Transverse colon (tissue), 4 donors: ENCODE results near the gene GEMIN5. TPM values are rescaled to one million over a fixed set of nuclear protein-coding genes. Genes with fewer than 3 reads are reported as not detected.

ENCODE experiments used
- DNase-seq: peaks from one replicate; pipeline ENCODE4 v3.0.0-alpha.2; 2019
- H3K27ac ChIP-seq, 4 donors: fragments of 200-600 bp; sonication (generic); 2 replicates each; pipeline ENCODE4 v1.5.1; 2016 to 2018; ENCODE audit warnings: inconsistent platforms in 4 of 4
- H3K27me3 ChIP-seq: fragments of 200-600 bp; sonication (generic); 2 replicates; pipeline ENCODE4 v1.5.1; 2017; ENCODE audit warnings: inconsistent platforms
- H3K36me3 ChIP-seq, 4 donors: fragments of 200-600 bp; sonication (generic); 2 replicates each; pipeline ENCODE4 v1.5.1; 2017 to 2019; ENCODE audit warnings: inconsistent platforms in 4 of 4
- H3K4me1 ChIP-seq, 4 donors: fragments of 200-600 bp; sonication (generic); 2 replicates each; pipeline ENCODE4 v1.5.1; 2017 to 2020; ENCODE audit warnings: inconsistent platforms in 4 of 4
- H3K4me3 ChIP-seq, 4 donors: fragments of 200-600 bp; sonication (generic); 1 replicate in 1 of 4; 2 replicates in 3 of 4; pipeline versions ENCODE4 v1.5.1 to v1.6.1; 2017 to 2019; ENCODE audit warnings: inconsistent platforms in 4 of 4
- H3K9me3 ChIP-seq, 2 donors: fragments of 200-600 bp; sonication (generic); 2 replicates each; pipeline ENCODE4 v1.5.1; 2017 to 2019; ENCODE audit warnings: inconsistent platforms in 2 of 2
- EP300 ChIP-seq: sonication (generic); formaldehyde crosslinking; IDR thresholded peaks from one replicate; pipeline ENCODE4 v1.6.1; 2017; ENCODE audit warnings: antibody characterized with exemption, low read depth
- POLR2A ChIP-seq: fragments of 450-650 bp; IDR thresholded peaks from one replicate; pipeline ENCODE4 v1.6.1; 2016; ENCODE audit warnings: antibody characterized with exemption, mild to moderate bottlenecking, moderate library complexity
- POLR2AphosphoS5 ChIP-seq, 3 donors: sonication (generic); formaldehyde crosslinking; IDR thresholded peaks; one replicate each; pipeline ENCODE4 v1.6.1; 2016; ENCODE audit warnings: antibody characterized with exemption in 3 of 3
- WGBS, 2 donors: methylation state at CpG; one replicate each; pipeline ENCODE4 v1.1.5; 2018; ENCODE audit warnings: low coverage in 1 of 2; 5-methylcytosine and 5-hydroxymethylcytosine counted together
- in situ Hi-C, 4 donors: fragments of 200-750 bp; cut with MboI; loops; one replicate each; pipeline versions ENCODE4 v1.15.0 to v1.15.1; 2017; ENCODE audit warnings: low sequenced_read_pairs in 3 of 4, low pct_ligation_motif_present in 1 of 4, low pct_unique_long_range_greater_than_20kb in 1 of 4
- intact Hi-C: fragments of 100-400 bp; cut with DNase I; formaldehyde crosslinking; loops from one replicate; pipeline ENCODE4 v1.15.1; 2023; ENCODE audit warnings: low total_unique reads
- total RNA-seq, 4 donors: library from RNA; depleted of rRNA; stranded (reverse); fragments of >200 nt; gene quantifications; one replicate each; pipeline ENCODE4 v1.1.0, GENCODE V29; 2016
- TF ChIP-seq, protein P1 (sequence below), 5 experiments: fragments of 200-600 bp in 3 of 5; fragments of 450-650 bp in 2 of 5; sonication (generic) in 3 of 5; IDR thresholded peaks; 1 replicate in 2 of 5; 2 replicates in 3 of 5; pipeline ENCODE4 v1.5.1; 2016 to 2017; ENCODE audit warnings: antibody characterized with exemption in 5 of 5, inconsistent platforms in 3 of 5, mild to moderate bottlenecking in 2 of 5, moderate library complexity in 1 of 5

The GEMIN5 gene
- total RNA-seq, 4 donors from 2014 or later = 3.4 to 39.4 (median 7.3) TPM

DNA sequence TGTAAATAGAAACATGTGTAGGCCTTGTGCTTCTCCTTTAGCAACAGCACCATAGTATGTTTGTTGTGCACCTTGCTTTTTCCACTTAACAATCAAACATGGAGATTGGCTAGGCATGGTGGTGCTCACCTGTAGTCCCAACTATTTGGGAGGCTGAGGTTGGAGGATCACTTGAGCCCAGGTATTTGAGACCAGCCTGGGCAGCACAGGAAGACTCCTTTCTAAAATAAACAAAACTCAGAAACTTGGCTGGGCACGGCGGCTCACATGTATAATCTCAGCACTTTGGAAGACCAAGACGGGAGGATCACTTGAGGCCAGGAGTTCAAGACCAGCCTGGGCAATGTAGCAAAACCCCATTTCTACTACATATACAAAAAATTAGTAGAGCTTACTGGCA lies 86.7 kb downstream of the GEMIN5 start:
- Histone ChIP-seq H3K4me3 (no peak overlapping the region), H3K27ac (peak overlapping the region; percentile 80 to 90 (median 84)), H3K9me3 (no peaks in the 10 kb centered on the region), H3K36me3 (no peaks in the 10 kb centered on the region), H3K27me3 (no peaks in the 10 kb centered on the region), H3K4me1 (peaks cover 0 to 19% (median 7%) of the 10 kb centered on the region in 4 donors)
- no peak for DNase-seq
- in situ Hi-C loops (loop anchor here in 1 of 4 donors (10.0 kb wide), 1 partner anchor 97 kb away; the partner anchor contains the start of gene LARP1), intact Hi-C loops (no loop called here)
- WGBS, 2 donors = 80% methylated on average over 3 of the region's 3 CpGs; no CpG with 5 or more reads in 1 of the 2 donors
- TF ChIP-seq EP300 (no peak), POLR2A (no peak), POLR2AphosphoS5 (IDR thresholded peaks at IDR 0.05) (no peak)
- TF ChIP-seq, protein P1, sequence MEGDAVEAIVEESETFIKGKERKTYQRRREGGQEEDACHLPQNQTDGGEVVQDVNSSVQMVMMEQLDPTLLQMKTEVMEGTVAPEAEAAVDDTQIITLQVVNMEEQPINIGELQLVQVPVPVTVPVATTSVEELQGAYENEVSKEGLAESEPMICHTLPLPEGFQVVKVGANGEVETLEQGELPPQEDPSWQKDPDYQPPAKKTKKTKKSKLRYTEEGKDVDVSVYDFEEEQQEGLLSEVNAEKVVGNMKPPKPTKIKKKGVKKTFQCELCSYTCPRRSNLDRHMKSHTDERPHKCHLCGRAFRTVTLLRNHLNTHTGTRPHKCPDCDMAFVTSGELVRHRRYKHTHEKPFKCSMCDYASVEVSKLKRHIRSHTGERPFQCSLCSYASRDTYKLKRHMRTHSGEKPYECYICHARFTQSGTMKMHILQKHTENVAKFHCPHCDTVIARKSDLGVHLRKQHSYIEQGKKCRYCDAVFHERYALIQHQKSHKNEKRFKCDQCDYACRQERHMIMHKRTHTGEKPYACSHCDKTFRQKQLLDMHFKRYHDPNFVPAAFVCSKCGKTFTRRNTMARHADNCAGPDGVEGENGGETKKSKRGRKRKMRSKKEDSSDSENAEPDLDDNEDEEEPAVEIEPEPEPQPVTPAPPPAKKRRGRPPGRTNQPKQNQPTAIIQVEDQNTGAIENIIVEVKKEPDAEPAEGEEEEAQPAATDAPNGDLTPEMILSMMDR (IDR thresholded peaks at IDR 0.05) = no peak

DNA sequence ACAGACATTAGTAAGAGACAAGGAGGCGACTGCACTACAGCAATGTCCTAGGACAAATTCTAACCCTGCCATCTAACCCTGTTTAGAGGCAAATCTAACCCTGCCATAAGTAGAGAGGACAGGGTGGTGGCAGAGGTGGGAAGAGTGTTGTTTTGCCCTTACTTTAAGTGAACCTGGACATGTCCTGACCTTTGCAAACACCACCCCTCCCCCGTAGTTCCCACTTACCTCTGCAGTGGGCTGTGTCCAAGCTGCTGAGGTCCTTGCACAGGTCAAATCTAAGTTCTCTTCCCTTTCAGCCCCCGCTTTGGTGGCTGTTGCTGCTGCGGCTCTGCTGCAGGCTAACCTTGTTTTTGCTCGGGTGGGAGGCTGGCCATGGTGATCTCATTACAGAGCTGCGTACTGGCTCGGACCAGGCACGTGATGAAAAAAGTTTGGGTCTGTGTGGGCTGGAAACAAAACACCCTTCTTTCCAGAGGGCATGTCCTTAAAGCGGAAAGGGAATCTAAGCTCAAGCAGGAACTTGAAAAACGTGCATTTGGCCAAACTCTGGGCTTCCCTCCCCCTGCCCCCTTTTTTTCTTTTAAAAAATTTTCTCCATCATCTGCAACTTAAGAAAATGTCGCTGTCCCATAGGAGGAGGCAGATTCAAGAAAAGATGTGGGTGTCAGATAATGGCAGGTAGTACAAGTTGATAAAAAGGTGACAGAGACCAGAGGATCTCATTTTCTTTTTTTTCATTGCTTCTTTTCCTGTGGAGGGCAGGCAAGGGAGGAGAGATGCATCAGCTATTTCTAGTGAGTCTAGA lies 87.6 kb downstream of the GEMIN5 start, which contains the start of gene FAXDC2:
FAXDC2 (minus strand) TSS at position 349 of the 808 bp plus-strand sequence. CDS start 12,425 bp downstream, outside the sequence.
- Histone ChIP-seq H3K4me1 (peaks cover 0 to 19% (median 7%) of the 10 kb centered on the region in 4 donors), H3K4me3 (peak within 1 kb of the TSS; percentile 29 to 61 (median 42)), H3K36me3 (no peaks in the 10 kb centered on the region), H3K9me3 (no peaks in the 10 kb centered on the region), H3K27ac (peak within 1 kb of the TSS; percentile 80 to 90 (median 84)), H3K27me3 (no peaks in the 10 kb centered on the region)
- in situ Hi-C loops = loop anchor here in 1 of 4 donors (10.0 kb wide), 1 partner anchor 96 kb away; the partner anchor contains the start of gene LARP1
- peak; percentile 48 for DNase-seq
- TF ChIP-seq POLR2AphosphoS5 (IDR thresholded peaks at IDR 0.05) (peak; percentile 52 to 73 (median 69)), POLR2A (peak; percentile 30)
- TF ChIP-seq, protein P1 (IDR thresholded peaks at IDR 0.05) = no peak
- intact Hi-C loops = no loop called here
- 43 to 48% methylated on average over 4 to 11 of the region's 11 CpGs for WGBS, 2 donors

DNA sequence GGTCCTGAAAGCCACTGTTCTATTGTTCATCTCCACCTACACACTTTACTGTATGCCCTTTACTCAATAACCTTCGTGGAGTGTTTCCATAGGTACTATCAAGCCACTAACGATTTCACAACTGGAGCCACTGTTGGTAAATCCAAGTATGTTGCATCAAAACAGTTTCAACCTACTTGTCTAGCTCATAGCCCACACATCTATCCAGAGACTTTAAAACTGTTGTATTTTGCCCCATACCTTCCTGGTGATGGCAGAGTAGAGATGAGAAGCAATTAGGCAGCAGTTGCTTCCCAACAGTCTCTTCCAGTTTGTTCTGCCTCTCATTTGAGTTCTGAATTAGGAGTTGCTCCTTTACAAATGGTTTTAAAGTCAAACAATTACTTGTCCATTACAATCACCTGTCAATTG lies 88.2 kb downstream of the GEMIN5 start:
- Histone ChIP-seq H3K4me3 (peak overlapping the region; percentile 29 to 61 (median 42)), H3K4me1 (peaks cover 0 to 19% (median 7%) of the 10 kb centered on the region in 4 donors), H3K36me3 (no peaks in the 10 kb centered on the region), H3K27me3 (no peaks in the 10 kb centered on the region), H3K27ac (peak overlapping the region; percentile 80 to 90 (median 84)), H3K9me3 (no peaks in the 10 kb centered on the region)
- TF ChIP-seq POLR2AphosphoS5 (IDR thresholded peaks at IDR 0.05) = no peak
- TF ChIP-seq EP300 = no peak
- no peak for TF ChIP-seq POLR2A
- TF ChIP-seq, protein P1 (IDR thresholded peaks at IDR 0.05) = no peak
- in situ Hi-C loops (loop anchor here in 1 of 4 donors (10.0 kb wide), 1 partner anchor 95 kb away; the partner anchor contains the start of gene LARP1), intact Hi-C loops (no loop called here)
- WGBS, 2 donors = 19 to 31% methylated on average over 2 of the region's 2 CpGs
- no peak for DNase-seq

DNA sequence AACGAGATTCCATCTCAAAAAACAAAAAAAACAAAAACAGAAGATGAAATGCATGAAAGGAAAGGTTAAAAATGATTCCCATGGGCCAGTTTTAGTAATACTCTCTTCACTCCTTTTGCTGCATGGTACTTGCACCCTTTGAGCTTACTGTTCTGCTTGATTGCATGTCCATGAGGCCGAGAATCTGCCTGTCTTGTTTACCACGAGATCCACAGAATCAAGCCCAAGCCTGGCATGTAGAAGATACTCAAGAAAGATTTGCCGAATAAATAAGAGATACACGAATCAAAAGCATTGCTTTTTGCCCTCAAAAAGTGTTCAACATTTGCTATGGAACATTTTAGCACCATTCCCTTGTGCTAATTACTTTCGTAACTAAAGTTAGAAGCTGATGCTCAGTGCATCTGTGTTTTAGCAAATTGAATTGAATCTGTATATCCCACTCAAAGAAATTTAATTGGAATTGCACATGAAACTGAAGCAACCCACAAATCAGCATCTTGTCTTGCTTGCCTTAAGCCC lies 88.7 kb downstream of the GEMIN5 start:
- intact Hi-C loops = no loop called here

More for the DNA sequence above, 88.7 kb downstream of the GEMIN5 start:
- in situ Hi-C loops = no loop called here
- 67 to 74% methylated on average over 6 of the region's 6 CpGs for WGBS, 2 donors
- no peak for DNase-seq
- Histone ChIP-seq H3K4me1 (peaks cover 0 to 19% (median 7%) of the 10 kb centered on the region in 4 donors), H3K9me3 (no peaks in the 10 kb centered on the region), H3K4me3 (peak overlapping the region in 3 of 4 donors; percentile 5 to 61 (median 43)), H3K27me3 (no peaks in the 10 kb centered on the region), H3K36me3 (no peaks in the 10 kb centered on the region), H3K27ac (peak overlapping the region; percentile 80 to 90 (median 84))
- TF ChIP-seq, protein P1 (IDR thresholded peaks at IDR 0.05) = no peak
- TF ChIP-seq POLR2AphosphoS5 (IDR thresholded peaks at IDR 0.05) = no peak
- TF ChIP-seq EP300 = no peak
- TF ChIP-seq POLR2A = no peak
